WERI-Rb-1 (cell line): ENCODE data around the gene MAP3K19.
A peak's percentile ranks its signal among the peaks of the same experiment; 100 is the strongest.

ENCODE experiments used
- DNase-seq: peaks from one replicate; pipeline ENCODE4 v3.0.0-alpha.2; 2020
- H3K27ac ChIP-seq: fragments of 250-450 bp; sonication (Bioruptor Pico); 2 replicates; pipeline ENCODE4 v1.5.1; 2020; ENCODE audit warnings: mild to moderate bottlenecking, moderate library complexity
- H3K27me3 ChIP-seq: fragments of 250-450 bp; sonication (Bioruptor Pico); 2 replicates; pipeline ENCODE4 v1.5.1; 2021; ENCODE audit warnings: mild to moderate bottlenecking, low read depth, moderate library complexity; ENCODE audit not compliant: insufficient read depth, severe bottlenecking
- H3K36me3 ChIP-seq: fragments of 250-450 bp; sonication (Bioruptor Pico); 2 replicates; pipeline ENCODE4 v1.5.1; 2020; ENCODE audit warnings: mild to moderate bottlenecking, moderate library complexity
- H3K4me3 ChIP-seq: 2 replicates; pipeline ENCODE4 v1.5.1; 2011; ENCODE audit warnings: low read depth, mild to moderate bottlenecking, control low read depth, low read length
- H3K9me3 ChIP-seq: fragments of 250-450 bp; sonication (Bioruptor Pico); 2 replicates; pipeline ENCODE4 v1.5.1; 2021; ENCODE audit warnings: mild to moderate bottlenecking, moderate library complexity; ENCODE audit not compliant: severe bottlenecking
- TF ChIP-seq, protein P1 (sequence below): IDR thresholded peaks from 2 replicates; pipeline ENCODE4 v1.5.1; 2011; ENCODE audit warnings: low read depth, mild to moderate bottlenecking, control low read depth, inconsistent platforms, low read length

Gene MAP3K19

DNA sequence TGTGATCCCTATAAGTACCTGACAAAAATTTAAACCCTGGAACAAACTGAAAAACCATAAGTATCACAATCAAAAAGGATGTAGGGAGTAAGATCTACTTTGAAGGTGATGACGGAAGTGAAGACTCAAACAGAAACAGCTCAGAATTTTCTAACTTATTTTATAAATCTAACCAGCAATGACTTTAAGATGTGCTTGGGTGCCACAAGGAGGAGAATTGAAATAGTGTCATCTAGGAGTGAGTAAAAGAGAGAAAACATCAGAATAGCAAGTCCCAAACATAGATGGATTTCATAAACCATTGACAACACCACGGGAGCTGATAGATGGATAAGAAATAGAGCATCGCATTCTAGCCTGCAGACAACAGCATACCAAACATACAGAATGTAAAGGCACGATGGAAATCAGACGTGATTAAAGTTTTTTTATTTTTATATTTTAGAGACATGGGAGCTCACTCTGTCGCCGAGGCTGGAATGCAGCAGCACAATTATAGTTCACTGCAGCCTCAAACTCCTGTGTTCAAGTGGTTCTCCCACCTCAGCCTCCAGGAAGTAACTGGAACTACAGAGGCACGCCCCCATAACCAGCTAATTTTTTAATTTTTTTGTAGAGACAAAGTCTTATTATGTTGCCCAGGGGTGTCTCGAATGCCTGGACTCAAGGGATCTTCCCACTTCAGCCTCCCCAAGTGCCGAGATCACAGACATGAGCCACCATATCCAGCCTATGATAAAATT lies 36.9 kb downstream of the MAP3K19 start:
- H3K27ac ChIP-seq = no peak overlapping the region
- TF ChIP-seq, protein P1, sequence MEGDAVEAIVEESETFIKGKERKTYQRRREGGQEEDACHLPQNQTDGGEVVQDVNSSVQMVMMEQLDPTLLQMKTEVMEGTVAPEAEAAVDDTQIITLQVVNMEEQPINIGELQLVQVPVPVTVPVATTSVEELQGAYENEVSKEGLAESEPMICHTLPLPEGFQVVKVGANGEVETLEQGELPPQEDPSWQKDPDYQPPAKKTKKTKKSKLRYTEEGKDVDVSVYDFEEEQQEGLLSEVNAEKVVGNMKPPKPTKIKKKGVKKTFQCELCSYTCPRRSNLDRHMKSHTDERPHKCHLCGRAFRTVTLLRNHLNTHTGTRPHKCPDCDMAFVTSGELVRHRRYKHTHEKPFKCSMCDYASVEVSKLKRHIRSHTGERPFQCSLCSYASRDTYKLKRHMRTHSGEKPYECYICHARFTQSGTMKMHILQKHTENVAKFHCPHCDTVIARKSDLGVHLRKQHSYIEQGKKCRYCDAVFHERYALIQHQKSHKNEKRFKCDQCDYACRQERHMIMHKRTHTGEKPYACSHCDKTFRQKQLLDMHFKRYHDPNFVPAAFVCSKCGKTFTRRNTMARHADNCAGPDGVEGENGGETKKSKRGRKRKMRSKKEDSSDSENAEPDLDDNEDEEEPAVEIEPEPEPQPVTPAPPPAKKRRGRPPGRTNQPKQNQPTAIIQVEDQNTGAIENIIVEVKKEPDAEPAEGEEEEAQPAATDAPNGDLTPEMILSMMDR = no peak
- DNase-seq = no peak
- no peak overlapping the region for H3K4me3 ChIP-seq
- no peaks in the 10 kb centered on the region for H3K36me3 ChIP-seq
- H3K9me3 ChIP-seq = peaks cover under 1% of the 10 kb centered on the region
- H3K27me3 ChIP-seq = no peaks in the 10 kb centered on the region

DNA sequence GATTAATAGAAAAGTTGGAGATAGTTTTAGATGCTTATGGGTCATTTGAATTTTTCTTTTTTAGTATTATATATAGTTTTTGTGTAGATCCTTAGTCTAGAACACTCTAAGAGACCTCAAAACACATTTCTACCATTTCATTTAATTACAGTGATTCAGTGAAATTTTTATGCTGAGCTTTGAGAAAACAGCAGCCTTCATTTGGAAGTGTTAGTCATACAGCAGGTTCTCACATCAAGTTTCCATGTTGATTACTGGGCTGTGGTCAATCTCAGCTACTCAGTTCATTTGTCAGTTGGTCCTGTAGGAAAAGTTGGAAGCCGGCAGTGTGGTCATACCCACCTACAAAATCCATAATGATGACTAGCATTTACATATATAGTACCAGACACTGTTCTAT lies 37.9 kb downstream of the MAP3K19 start:
- DNase-seq = no peak
- H3K27me3 ChIP-seq = no peaks in the 10 kb centered on the region
- TF ChIP-seq, protein P1 = no peak
- no peak overlapping the region for H3K27ac ChIP-seq
- no peaks in the 10 kb centered on the region for H3K36me3 ChIP-seq
- H3K9me3 ChIP-seq = no peaks in the 10 kb centered on the region
- H3K4me3 ChIP-seq = no peak overlapping the region

DNA sequence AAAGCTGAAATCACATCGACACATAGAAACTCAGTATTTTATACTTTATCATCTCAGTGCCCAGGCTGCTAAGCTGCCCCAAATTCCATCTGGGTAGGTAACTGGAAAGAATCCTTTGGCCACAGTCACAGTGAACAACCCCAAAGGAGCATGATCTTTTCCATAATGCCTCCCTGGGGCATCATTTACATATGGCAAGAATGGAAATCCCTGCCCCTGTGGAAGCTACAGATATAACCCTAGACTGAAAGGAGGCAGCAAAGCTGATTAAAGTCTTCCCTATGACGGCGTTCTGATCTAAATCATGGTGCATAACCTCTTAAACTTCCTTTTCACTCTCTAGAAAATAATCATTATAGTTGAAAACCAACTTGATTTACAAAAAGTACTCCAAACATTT lies 41.5 kb downstream of the MAP3K19 start:
- Histone ChIP-seq H3K27me3 (no peaks in the 10 kb centered on the region), H3K4me3 (no peak overlapping the region), H3K36me3 (no peaks in the 10 kb centered on the region), H3K27ac (0 out of 2 replicates have a peak overlapping the region, but pooled peaks have one; percentile 16), H3K9me3 (no peaks in the 10 kb centered on the region)
- DNase-seq = peak; percentile 19
- TF ChIP-seq, protein P1 = no peak

DNA sequence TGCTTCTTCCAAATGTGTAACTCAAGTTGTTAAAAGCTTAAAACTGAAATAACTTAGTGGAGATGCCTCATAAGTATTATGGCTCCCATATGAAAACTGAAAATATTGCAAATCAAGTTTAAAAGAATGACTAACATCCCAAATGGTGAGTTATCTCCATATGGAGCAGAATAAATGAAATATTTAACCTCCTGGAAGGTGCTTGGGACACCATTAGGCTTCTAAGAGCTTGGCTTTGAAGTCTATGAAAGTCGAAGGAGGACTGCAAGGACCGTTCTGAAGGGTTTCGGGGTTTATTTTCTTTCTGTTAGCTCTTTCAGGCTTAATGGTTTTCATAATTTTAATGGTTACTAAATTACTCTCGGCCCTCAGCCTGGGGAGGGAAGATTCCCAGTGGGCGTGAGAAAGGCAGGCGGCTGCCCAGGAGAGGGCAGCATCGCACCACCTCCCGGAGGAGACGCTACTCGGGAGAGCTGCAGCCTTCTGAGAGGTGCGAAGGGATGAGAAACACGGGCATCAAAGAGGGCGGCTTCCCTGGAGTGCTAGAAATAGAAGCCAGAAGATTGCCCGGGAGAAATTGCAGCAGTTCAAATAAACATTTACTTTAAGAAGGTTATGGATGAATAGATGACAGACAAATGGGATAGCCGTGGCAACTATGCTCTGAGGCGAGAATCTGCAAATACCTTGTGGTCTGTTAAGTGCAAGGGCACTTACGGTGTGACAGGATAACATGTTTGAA lies 43.1 kb downstream of the MAP3K19 start:
- peak; percentile 83 for DNase-seq
- Histone ChIP-seq H3K27ac (no peak overlapping the region), H3K9me3 (no peaks in the 10 kb centered on the region), H3K4me3 (no peak overlapping the region), H3K36me3 (no peaks in the 10 kb centered on the region), H3K27me3 (no peaks in the 10 kb centered on the region)
- TF ChIP-seq, protein P1 = peak; percentile 87

DNA sequence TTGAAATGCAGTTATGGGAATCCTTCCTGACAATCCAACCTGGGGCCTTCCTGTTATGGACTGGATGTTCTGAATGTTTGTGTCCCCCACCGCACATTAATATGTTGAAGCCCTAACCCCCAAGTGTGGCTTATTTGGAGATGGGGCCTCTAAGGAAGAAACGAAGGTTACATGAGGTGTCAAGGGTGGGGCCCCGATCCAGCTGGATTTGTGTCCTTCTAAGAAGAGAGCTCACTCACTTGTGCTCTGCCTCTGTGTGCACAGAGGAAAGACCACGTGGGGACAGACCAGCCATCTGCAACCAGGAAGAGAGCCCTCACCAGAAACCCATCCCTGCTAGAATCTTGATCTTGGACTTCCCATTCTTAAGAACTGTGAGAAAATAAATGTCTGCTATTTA lies 44.4 kb downstream of the MAP3K19 start:
- Histone ChIP-seq H3K27ac (no peak overlapping the region), H3K27me3 (no peaks in the 10 kb centered on the region), H3K4me3 (no peak overlapping the region), H3K36me3 (no peaks in the 10 kb centered on the region), H3K9me3 (no peaks in the 10 kb centered on the region)
- no peak for DNase-seq
- TF ChIP-seq, protein P1 = no peak
